HepG2 (cell line): ENCODE measurements around the gene OPRL1. TPM values are rescaled to one million over a fixed set of nuclear protein-coding genes. Genes with fewer than 3 reads are reported as not detected.

ENCODE experiments used
- ATAC-seq: fragments of 200-7000 bp; cut with Tn5 transposase; 3 replicates; pipeline ENCODE4 v1.9.1; 2020; ENCODE audit warnings: mild to moderate bottlenecking, moderate library complexity
- BruUV-seq: library from RNA; stranded (reverse); fragments of 400-500 nt; replicated peaks from 2 replicates; lab custom pipeline; 2021; lab: Mats Ljungman, UMichigan
- CTCF ChIA-PET: fragments of 300-600 bp; formaldehyde crosslinking; extraction: SDS; loops from one replicate; lab custom pipeline; 2021; ENCODE audit warnings: low total read pairs, inconsistent platforms, low intra/inter-chr PET ratio; lab: Yijun Ruan, JAX
- POLR2A ChIA-PET: fragments of 350-600 bp; sonication (Branson Sonifier 250); formaldehyde crosslinking; loops from one replicate; lab custom pipeline; 2020; ENCODE audit warnings: antibody characterized with exemption, inconsistent platforms; lab: Yijun Ruan, JAX
- DNase-seq: peaks from one replicate; pipeline ENCODE4 v3.0.0-alpha.2; 2015; ENCODE audit warnings: low spot score
- FAIRE-seq: peaks from 3 replicates; lab custom pipeline; 2011; peaks lifted over from hg19 to GRCh38; lab: Jason Lieb, UNC
- H2AFZ ChIP-seq: one replicate; pipeline ENCODE4 v1.6.1; 2011; ENCODE audit warnings: low read length, inconsistent platforms
- H3K27ac ChIP-seq: fragments of 300-600 bp; 3 replicates; pipeline ENCODE4 v1.8.0; 2011; ENCODE audit warnings: mixed run types, mild to moderate bottlenecking, mixed read lengths, low read length, inconsistent platforms; ENCODE audit not compliant: insufficient read depth; ENCODE audit errors: extremely low read length
- H3K27me3 ChIP-seq, 2 experiments: fragments of 200-600 bp in 1 of 2; 2 replicates in 1 of 2; 3 replicates in 1 of 2; pipeline versions ENCODE4 v1.6.0 to v1.8.0; 2011; ENCODE audit warnings: low read length in 2 of 2, mild to moderate bottlenecking in 2 of 2, moderate library complexity in 2 of 2, inconsistent platforms in 1 of 2; ENCODE audit not compliant: insufficient read depth in 2 of 2, control insufficient read depth in 1 of 2
- H3K36me3 ChIP-seq, 2 experiments: fragments of 200-600 bp in 1 of 2; replicated peaks in 1 of 2; 2 replicates in 1 of 2; 3 replicates in 1 of 2; pipeline versions ENCODE4 v1.5.1 to v1.8.0; 2011; ENCODE audit warnings: low read length in 2 of 2, inconsistent platforms in 1 of 2; ENCODE audit not compliant: insufficient read depth in 2 of 2, control insufficient read depth in 1 of 2
- H3K4me1 ChIP-seq: 2 replicates; pipeline ENCODE4 v1.5.1; 2012; ENCODE audit warnings: low read length, inconsistent platforms; ENCODE audit not compliant: insufficient read depth
- H3K4me2 ChIP-seq: 2 replicates; pipeline ENCODE4 v1.6.0; 2011; ENCODE audit warnings: low read depth, low read length, inconsistent platforms
- H3K4me3 ChIP-seq, 3 experiments: fragments of 200-600 bp in 1 of 3; sonication (generic), shearing (Covaris generic) in 1 of 3; replicated peaks in 1 of 3; 2 replicates each; pipeline ENCODE4 v1.5.1; 2011 to 2016; ENCODE audit warnings: low read length in 3 of 3, inconsistent platforms in 2 of 3, low read depth in 2 of 3, mild to moderate bottlenecking in 2 of 3, control low read depth in 1 of 3, mixed read lengths in 1 of 3; ENCODE audit not compliant: insufficient read depth in 1 of 3
- H3K79me2 ChIP-seq: one replicate; pipeline ENCODE4 v1.6.1; 2011; ENCODE audit warnings: low read length, inconsistent platforms; ENCODE audit not compliant: insufficient read depth
- H3K9ac ChIP-seq: 2 replicates; pipeline ENCODE4 v1.6.0; 2011; ENCODE audit warnings: mild to moderate bottlenecking, low read depth, low read length, inconsistent platforms; ENCODE audit not compliant: insufficient read depth
- H3K9me3 ChIP-seq: 2 replicates; pipeline ENCODE4 v1.5.1; 2012; ENCODE audit warnings: mild to moderate bottlenecking, low read length
- H4K20me1 ChIP-seq: 2 replicates; pipeline ENCODE4 v1.6.0; 2011; ENCODE audit warnings: inconsistent platforms, mild to moderate bottlenecking, low read length, moderate library complexity; ENCODE audit not compliant: insufficient read depth
- ARID2 ChIP-seq: sonication (generic); formaldehyde crosslinking; IDR thresholded peaks from 2 replicates; pipeline ENCODE4 v1.8.1; 2022; ENCODE audit warnings: mild to moderate bottlenecking, missing genetic modification reagents, borderline replicate concordance
- FOXP1 ChIP-seq, 2 experiments: fragments of 450-650 bp in 1 of 2; IDR thresholded peaks; 2 replicates each; pipeline ENCODE4 v1.6.1; 2017 to 2018; ENCODE audit warnings: antibody characterized with exemption in 1 of 2
- KLF6 ChIP-seq: IDR thresholded peaks from 2 replicates; pipeline ENCODE4 v1.8.0; 2016; ENCODE audit warnings: missing biosample characterization, missing genetic modification reagents
- NAIF1 ChIP-seq: sonication (generic); formaldehyde crosslinking; IDR thresholded peaks from 2 replicates; pipeline ENCODE4 v1.5.0; 2020; ENCODE audit warnings: mild to moderate bottlenecking, missing genetic modification reagents, borderline replicate concordance
- ONECUT2 ChIP-seq: sonication (generic); formaldehyde crosslinking; IDR thresholded peaks from 2 replicates; pipeline ENCODE4 v1.4.0; 2020; ENCODE audit warnings: missing genetic modification reagents
- PAX8 ChIP-seq: sonication (generic); formaldehyde crosslinking; IDR thresholded peaks from 2 replicates; pipeline ENCODE4 v1.8.0; 2022; ENCODE audit warnings: mild to moderate bottlenecking, missing genetic modification reagents, borderline replicate concordance
- POLR2AphosphoS2 ChIP-seq: IDR thresholded peaks from 2 replicates; pipeline ENCODE4 v1.6.1; 2011; ENCODE audit warnings: low read depth, low read length, improper control_type of control experiment
- RAD21 ChIP-seq: fragments of 450-650 bp; formaldehyde crosslinking; IDR thresholded peaks from 2 replicates; pipeline ENCODE4 v1.5.0; 2020; ENCODE audit warnings: mild to moderate bottlenecking
- UBTF ChIP-seq: sonication (generic); formaldehyde crosslinking; IDR thresholded peaks from 2 replicates; pipeline ENCODE4 v1.4.0; 2020; ENCODE audit warnings: mild to moderate bottlenecking, missing genetic modification reagents
- ZBED4 ChIP-seq: sonication (generic); formaldehyde crosslinking; IDR thresholded peaks from 2 replicates; pipeline ENCODE4 v1.4.0; 2020; ENCODE audit warnings: missing genetic modification reagents, borderline replicate concordance
- ZC3H13 ChIP-seq: sonication (generic); formaldehyde crosslinking; IDR thresholded peaks from 2 replicates; pipeline ENCODE4 v1.8.1; 2023; ENCODE audit warnings: mild to moderate bottlenecking, missing genetic modification reagents, moderate library complexity
- ZNF335 ChIP-seq: sonication (generic); formaldehyde crosslinking; IDR thresholded peaks from 2 replicates; pipeline ENCODE4 v1.4.0; 2020; ENCODE audit warnings: missing genetic modification reagents
- ZNF639 ChIP-seq: conservative IDR thresholded peaks from 2 replicates; pipeline ENCODE4 v1.6.1; 2018; ENCODE audit warnings: missing genetic modification reagents
- ZNF773 ChIP-seq: sonication (generic); formaldehyde crosslinking; IDR thresholded peaks from 2 replicates; pipeline ENCODE4 v1.4.0; 2020; ENCODE audit warnings: missing genetic modification reagents, borderline replicate concordance
- ZSCAN22 ChIP-seq: sonication (generic); formaldehyde crosslinking; IDR thresholded peaks from 2 replicates; pipeline ENCODE4 v1.4.0; 2020; ENCODE audit warnings: mild to moderate bottlenecking, missing genetic modification reagents
- WGBS: methylation state at CpG from one replicate; pipeline ENCODE4 v1.1.6; 2017; ENCODE audit warnings: low lambda C conversion rate; 5-methylcytosine and 5-hydroxymethylcytosine counted together
- in situ Hi-C: cut with HindIII; loops from 2 replicates; pipeline ENCODE4 v1.10.0; 2017; ENCODE audit warnings: low pct_unique_long_range_greater_than_20kb; ENCODE audit not compliant: extremely low pct_ligation_motif_present
- intact Hi-C: fragments of 100-400 bp; cut with micrococcal nuclease; formaldehyde crosslinking; loops from one replicate; pipeline ENCODE4 v1.10.0; 2022; ENCODE audit not compliant: unreplicated experiment
- polyA plus RNA-seq, 8 experiments: library from polyadenylated mRNA; depleted of rRNA in 3 of 8; stranded (reverse) in 7 of 8; unstranded in 1 of 8; fragments of >200 nt; fragmentation: Illumina TruSeq in 4 of 8; extraction: Trizol in 4 of 8; gene quantifications; 2 replicates each; pipeline versions ENCODE4 v1.2.1 to v1.2.3, GENCODE V29; 2011 to 2016; ENCODE audit warnings: low read depth in 4 of 8, missing spikeins in 1 of 8, mixed read lengths in 1 of 8; ENCODE audit not compliant: insufficient read depth in 1 of 8
- total RNA-seq, 5 experiments: library from RNA; depleted of rRNA; stranded (reverse); fragments of >200 nt; fragmentation: Illumina TruSeq; extraction: Trizol; gene quantifications; 2 replicates each; pipeline ENCODE4 v1.2.3, GENCODE V29; 2016; ENCODE audit warnings: low read depth in 1 of 5

OPRL1 gene
- total and polyA plus RNA-seq, 2 of the 13 experiments (the other 11 are each of a cell fraction or from before 2014, with no cell fraction given), result 0.35 to 0.71 TPM

- Histone ChIP-seq H3K27ac (peak within 1 kb of the TSS; percentile 68), H3K4me3 (peak within 1 kb of the TSS; percentile 65 to 88 (median 77)), H2AFZ (no peak within 1 kb of the TSS), H3K4me2 (peak within 1 kb of the TSS; percentile 98), H3K27me3 (no peaks in the 10 kb centered on the region; a peak in 1 of 5 replicates), H3K9me3 (no peaks in the 10 kb centered on the region), H4K20me1 (no peaks in the 10 kb centered on the region), H3K79me2 (peaks cover 4% of the 10 kb centered on the region), H3K4me1 (peaks cover 69% of the 10 kb centered on the region), H3K9ac (peak within 1 kb of the TSS; percentile 79), H3K36me3 (no peaks in the 10 kb centered on the region)
- FAIRE-seq (no peak), DNase-seq (no peak), ATAC-seq (peak; percentile 10)
- BruUV-seq, result TSS peak; percentile 71
- ChIA-PET CTCF (no interaction called here), POLR2A (interaction anchor here (1.6 to 9.4 kb wide), 3 partner anchors 9 to 69 kb away, joined by 13 to 252 read pairs (median 15); partner anchors contain the start of genes C20orf204, PRPF6 and SAMD10)
- under 1% methylated on average over 38 of the region's 111 CpGs for WGBS
- intact Hi-C loops (no loop called here), in situ Hi-C loops (no loop called here)
- TF ChIP-seq POLR2AphosphoS2 (no peak), FOXP1 (IDR thresholded peaks at IDR 0.05) (no peak), FOXP1 (CRISPR knock-in tag; IDR thresholded peaks at IDR 0.05) (no peak), ZNF773 (no peak), UBTF (peak; percentile 84), KLF6 (CRISPR knock-in tag) (peak; percentile 22; the same call in 1 of the 2 replicates), ZSCAN22 (no peak), ZNF335 (CRISPR knock-in tag) (no peak), ZC3H13 (CRISPR knock-in tag) (no peak), ARID2 (CRISPR knock-in tag) (no peak), ZBED4 (CRISPR knock-in tag) (no peak), PAX8 (CRISPR knock-in tag) (0 out of 2 replicates have a peak, but pooled peaks have one; percentile 68), ONECUT2 (CRISPR knock-in tag) (no peak), ZNF639 (no peak), RAD21 (CRISPR knock-in tag) (peak; percentile 45; the same call in 1 of the 2 replicates), NAIF1 (no peak)
Observed at GRCh38 chr20:64049060-64049877, 30.6 kb upstream of the OPRL1 start, which contains the start of gene SOX18. TSS of gene SOX18 (minus strand) at chr20:64049639. CDS start at chr20:64049516, 123 bp downstream.
